Measurements from ENCODE around the gene MYOZ2.
"Not testable (repeated sequence)": the region's sequence is repeated elsewhere in the genome, so short reads cannot be mapped to it uniquely, and the experiment has no call there.

Gene MYOZ2

DNA sequence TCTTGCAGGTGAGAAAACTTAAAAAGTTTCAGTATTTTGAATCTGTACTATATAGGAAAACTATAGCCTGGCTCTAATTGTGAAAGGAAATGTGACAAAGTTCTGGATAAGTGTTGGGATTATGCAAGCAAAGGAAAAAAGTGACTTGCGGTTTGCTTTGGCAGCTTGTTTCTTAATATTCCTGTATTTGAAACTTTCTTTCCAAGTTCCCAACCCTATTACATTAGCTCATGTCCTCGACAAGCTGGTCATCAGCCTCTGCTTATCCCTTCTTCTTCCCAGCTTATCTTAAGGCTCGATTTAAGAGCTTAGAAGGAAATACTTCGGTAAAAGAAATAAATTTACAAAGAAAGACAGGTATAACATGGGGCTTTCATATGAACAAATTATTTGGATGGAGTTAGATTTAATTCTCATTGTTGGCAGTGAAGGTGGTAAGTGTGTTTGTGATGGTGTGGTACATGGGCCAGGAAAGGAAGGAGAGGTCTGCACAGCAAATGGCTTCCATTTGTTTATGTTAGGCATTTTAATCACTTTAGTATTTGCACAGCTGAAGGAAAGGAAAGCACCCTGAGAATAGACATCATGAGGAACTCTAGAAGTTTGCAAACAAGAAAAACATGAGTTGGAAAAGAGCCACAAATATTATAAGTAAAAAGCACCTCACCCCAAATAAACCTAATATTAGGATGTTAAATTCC lies 5.1 kb upstream of the MYOZ2 start:
- DNase-seq = no peak

- DNase-seq = no peak
Observed at GRCh38 chr4:119131164-119131563, 4.5 kb upstream of the MYOZ2 start.

DNA sequence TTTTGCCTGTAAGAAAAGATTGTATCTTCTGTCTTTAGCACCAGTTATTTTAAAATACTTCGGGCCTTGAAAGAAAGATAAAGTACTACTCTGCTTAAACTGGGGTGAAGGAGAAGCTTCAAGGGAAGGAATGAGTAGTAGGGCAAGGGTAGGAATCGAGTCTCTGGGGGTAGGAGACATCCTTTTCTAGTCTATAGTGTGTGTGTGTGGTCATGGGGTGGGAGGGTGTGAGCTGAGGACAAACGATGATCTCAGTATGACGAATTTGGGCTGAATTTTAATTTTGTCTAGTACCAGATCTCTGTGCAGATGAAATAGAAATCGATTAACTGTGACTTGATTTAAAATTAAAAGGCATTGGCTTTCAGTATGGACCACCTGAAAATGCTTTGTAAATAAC lies 3.3 kb upstream of the MYOZ2 start:
- no peak for DNase-seq

DNA sequence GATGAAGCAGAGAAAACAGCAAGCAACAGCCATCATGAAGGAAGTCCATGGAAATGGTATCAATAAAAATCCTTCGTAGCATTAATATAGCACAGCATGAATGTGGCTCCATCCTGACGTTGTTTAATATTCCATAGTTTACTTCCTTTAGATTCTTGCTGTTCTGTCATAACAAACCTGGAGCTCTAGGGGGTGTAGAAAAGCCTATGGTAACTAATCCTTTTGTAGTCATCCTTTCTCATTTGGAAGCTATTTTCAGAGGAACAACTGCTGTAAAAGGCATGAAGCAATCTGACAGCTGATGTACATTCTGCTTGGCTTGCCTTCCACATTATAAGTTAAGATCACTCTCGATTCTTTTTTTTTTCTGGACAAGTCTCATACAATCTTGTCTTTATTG lies 914 bp downstream of the MYOZ2 start:
- DNase-seq = no peak

DNA sequence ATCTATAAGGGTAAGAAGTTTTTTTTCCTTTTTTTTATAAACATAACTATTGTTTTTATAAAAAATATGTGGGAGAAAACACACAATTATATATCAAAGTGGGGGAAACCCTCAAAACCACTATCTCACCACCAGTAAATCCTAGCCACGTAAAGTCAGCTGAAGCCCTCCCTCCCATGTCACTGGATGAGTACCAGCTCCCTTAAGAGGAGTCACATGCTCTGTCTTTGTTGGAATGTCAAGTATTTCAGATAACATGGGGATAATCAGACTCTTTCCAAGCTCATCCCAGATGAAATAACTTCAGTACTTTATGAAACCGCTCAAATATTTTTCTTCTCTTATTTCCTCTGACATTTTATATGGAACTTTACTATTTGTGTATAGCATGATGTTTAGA lies 2.4 kb downstream of the MYOZ2 start:
- peak; percentile 23 for DNase-seq

GRCh38 chr4:119139311-119139710 lies 3.7 kb downstream of the MYOZ2 start:
- no peak for DNase-seq

- peak; percentile 32 for DNase-seq
Observed at GRCh38 chr4:119139822-119140252, 4.2 kb downstream of the MYOZ2 start.

DNA sequence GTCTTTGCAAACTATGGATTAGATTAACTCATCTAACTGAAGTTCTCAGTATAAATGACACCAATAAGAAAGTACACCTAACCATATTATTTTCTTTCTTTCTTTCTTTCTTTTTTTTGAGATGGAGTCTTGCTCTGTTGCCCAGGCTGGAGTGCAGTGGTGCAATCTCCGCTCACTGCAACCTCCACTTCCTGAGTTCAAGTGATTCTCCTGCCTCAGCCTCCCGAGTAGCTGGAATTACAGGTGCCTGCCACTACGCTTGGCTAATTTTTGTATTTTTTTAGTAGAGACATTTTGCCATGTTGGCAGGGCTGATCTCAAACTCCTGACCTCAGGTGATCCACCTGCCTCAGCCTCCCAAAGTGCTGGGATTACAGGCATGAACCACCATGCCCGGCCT lies 5.7 kb downstream of the MYOZ2 start:
- DNase-seq = not testable (repeated sequence)

DNA sequence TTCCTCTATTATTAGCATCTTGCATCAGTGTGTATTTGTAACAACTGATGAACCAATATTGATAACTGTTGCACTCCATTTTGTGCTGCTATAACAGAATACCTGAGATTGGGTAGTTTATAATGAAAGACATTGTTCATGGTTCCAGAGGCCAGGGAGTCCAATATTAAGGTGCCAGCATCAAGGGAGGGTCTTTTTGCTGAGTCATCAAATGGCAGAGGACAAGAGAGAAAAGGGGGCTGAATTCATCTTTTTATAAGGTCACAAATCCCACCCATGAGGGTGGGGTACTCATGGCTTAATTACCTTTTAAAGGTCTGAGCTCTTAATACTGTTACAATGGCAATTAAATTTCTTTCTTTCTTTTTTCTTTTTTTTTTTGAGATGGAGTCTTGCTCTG lies 7.2 kb downstream of the MYOZ2 start:
- DNase-seq = no peak

DNA sequence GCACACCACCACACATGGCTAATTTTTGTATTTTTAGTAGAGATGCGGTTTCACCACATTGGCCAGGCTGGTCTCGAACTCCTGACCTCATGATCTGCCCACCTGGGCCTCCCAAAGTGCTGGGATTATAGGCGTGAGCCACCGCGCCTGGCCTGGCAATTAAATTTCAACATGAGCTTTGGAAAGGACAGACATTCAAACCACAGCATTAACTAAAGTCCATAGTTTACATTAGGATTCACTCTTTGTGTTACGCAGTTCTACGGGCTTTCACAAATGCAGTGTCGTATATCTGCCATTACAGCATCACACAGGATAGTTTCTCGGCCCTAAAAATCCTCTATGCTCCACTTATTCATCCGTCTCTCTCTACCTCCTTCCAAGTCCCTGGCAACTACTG lies 7.7 kb downstream of the MYOZ2 start:
- DNase-seq = not testable (repeated sequence)

DNA sequence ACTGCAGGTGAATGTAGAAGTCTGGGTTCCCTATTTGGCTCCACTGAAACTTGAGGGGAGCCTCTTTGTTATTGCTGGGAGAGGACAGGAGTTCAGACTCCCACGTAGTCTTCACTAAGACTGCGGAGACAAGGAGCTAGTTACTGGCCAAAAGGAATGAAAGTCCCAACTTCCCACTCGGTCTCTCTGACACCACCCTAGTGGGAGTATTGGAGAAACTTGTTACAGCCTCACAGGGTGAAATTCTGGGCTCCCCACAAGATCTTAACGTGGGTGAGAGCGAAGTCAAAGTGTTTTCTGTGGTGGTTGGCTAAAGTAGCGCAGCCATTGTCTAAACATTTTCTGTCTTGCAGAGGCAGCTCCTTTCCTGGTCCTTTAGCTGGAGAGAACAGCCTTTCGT lies 13.5 kb downstream of the MYOZ2 start:
- no peak for DNase-seq

DNA sequence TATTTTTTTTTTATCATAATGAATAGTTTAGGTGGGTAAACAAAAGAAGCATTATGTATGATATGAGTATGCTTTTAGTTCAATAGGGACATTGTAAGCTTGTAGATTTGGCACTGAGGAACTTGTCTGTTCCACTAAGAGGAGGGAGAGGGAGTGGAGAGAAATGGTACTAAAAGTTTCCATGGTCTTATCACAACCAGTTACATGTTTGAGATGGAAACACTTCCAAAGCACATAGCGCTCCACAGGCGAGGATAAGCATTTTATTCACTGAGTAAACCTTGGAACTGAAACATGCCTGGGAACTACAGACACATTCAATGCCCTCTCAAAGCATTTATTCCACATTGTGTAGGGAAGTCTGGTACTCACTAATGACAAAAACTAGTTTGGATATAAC lies 15.5 kb downstream of the MYOZ2 start:
- DNase-seq = no peak

DNA sequence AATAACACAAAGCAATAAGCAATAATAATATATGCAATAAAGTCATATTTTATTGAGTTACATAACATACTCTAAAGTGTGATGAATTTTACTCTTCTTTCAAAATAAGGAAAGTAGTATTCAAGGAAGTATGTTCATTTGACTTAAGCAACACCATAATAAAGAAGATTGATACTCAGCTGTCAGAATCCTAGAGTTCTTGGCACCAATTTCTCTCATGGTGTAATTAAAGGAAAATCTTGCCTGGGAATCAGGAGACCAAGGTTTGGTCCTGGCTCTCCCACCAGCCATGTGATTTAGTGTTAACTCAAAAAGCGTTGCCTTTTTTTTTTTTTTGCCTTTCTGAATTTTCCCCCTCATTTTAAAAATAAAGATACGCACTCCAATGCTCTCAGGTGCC lies 17.1 kb downstream of the MYOZ2 start:
- no peak for DNase-seq

- DNase-seq = no peak
Observed at GRCh38 chr4:119162174-119162573, 26.5 kb downstream of the MYOZ2 start.

- no peak for DNase-seq
Observed at GRCh38 chr4:119165767-119166166, 30.1 kb downstream of the MYOZ2 start.

DNA sequence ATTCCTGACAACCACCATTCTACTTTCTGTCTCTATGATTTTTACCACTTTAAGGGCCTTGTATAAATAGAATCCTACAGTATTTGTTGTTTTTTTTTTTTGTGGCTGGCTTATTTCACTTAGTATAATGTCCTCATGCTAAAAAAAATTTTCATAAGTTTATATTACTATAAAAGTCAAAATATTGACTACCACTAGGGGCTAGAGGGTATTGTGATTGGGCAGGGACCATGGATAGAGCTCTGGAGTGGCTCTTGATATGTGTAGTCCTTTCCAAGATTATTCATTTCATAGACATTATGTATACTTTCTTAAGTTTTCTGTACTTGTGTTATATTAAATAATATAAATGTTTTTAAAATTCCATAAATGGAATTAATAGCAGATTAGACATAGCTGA lies 34.6 kb downstream of the MYOZ2 start:
- no peak for DNase-seq

DNA sequence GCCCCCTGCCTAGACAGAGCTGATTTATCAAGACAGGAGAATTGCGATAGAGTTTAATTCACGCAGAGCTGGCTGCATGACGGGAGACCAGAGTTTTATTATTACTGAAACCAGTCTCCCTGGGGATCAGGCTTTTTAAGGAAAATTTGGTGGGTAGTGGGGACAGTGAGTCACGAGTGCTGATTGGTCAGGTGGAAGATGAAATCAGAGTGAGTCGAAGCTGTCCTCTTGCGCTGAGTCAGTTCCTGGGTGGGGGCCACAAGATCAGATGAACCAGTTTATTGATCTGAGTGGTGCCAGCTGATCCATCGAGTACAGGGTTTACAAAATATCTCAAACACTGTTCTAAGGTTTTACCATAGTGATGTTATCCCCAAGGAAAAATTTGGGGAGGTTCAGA lies 36.6 kb downstream of the MYOZ2 start:
- no peak for DNase-seq

DNA sequence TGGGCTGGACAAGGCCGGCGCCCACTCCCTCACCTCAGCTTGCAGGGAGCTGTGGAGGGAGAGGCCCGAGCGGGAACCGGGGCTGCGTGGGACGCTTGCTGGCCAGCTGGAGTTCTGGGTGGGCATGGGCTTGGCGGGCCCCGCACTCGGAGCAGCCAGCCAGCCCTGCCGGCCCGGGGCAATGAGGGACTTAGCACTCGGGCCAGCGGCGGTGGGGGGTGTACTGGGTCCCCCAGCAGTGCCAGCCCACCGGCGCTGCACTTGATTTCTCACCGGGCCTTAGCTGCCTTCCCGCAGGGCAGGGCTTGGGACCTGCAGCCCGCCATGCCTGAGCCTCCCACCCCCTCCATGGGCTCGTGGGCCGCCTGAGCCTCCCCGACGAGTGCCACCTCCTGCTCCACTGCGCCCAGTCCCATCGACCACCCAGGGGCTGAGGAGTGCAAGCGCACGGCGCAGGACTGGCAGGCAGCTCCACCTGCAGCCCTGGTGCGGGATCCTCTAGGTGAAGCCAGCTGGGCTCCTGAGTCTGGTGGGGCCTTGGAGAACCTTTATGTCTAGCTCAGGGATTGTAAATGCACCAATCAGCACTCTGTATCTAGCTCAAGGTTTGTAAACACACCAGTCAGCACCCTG lies 38.2 kb downstream of the MYOZ2 start:
- not testable (repeated sequence) for DNase-seq

GRCh38 chr4:119179011-119179410 lies 43.4 kb downstream of the MYOZ2 start:
- DNase-seq = no peak

GRCh38 chr4:119184128-119184527 lies 48.5 kb downstream of the MYOZ2 start:
- no peak for DNase-seq

DNA sequence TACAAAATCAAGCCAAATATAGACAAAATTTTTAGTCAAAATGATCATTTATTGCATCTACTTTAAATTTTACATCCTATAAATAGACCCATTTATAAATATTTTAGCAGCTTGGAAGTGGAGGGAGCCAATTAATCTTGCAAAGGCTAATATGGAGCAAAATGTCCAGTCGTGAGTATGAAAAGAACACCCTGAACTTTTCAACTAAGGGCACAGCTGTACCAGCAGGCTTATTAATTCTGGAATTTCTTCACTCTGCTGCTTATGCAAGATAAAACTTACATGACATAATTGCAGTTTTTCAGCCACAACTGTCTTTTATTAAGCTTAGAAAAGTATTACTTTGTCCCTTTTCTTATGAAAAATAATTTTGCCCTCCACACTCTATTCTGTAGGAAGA lies 54.0 kb downstream of the MYOZ2 start:
- DNase-seq = no peak

DNA sequence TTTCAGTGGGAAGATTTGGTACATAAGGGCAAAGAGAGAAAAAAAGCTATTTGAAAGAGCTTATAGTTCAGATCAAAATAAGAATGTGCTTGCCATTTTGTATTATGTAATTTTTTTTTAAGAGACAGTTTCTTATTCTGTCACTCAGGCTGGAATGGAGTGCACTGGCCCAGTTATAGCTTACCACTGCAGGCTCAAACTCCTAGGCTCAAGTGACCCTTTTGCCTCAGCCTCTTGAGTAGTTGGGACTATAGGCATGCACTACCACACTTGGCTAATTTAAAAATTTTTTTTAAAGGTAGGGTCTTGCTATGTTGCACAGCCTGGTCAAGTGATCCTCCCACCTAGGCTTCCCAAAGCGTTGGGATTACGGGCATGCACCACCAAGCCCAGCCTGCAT lies 54.7 kb downstream of the MYOZ2 start:
- DNase-seq = no peak

- DNase-seq = no peak
Observed at GRCh38 chr4:119191505-119191904, 55.9 kb downstream of the MYOZ2 start.

DNA sequence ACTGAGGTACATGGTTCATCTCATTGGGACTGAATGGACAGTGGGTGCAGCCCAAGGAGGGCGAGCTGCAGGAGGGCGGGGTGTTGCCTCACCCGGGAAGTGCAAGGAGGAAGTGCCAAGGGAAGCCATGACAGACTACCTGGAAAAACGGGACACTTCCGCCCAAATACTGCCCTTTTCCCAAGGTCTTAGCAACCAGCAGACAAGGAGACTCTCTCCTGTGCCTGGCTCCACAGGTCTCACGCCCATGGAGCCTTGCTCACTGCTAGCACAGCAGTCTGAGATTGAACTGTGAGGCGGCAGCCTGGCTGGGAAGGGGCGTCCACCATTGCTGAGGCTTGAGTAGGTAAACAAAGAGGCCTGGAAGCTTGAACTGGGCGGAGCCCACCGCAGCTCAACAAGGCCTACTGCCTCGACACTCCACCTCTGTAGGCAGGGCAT lies 62.2 kb downstream of the MYOZ2 start:
- no peak for DNase-seq

- no peak for DNase-seq
Observed at GRCh38 chr4:119204916-119205315, 69.3 kb downstream of the MYOZ2 start.

Data from CD4-positive, alpha-beta T cell treated with Interleukin-17A for 1 hour (primary cell).